Type B pancreatic cell (in vitro differentiated cells): ENCODE data around the gene FFAR1. TPM values are rescaled to one million over a fixed set of nuclear protein-coding genes. Genes with fewer than 3 reads are reported as not detected.

Experiments
- DNase-seq: peaks from one replicate; pipeline ENCODE4 v3.0.0; 2021; ENCODE audit warnings: mixed read lengths; ENCODE audit not compliant: unreplicated experiment; ENCODE audit errors: extremely low spot score
- H3K27ac Mint-ChIP-seq: 2 replicates; pipeline ENCODE4 v1.8.0; 2021; ENCODE audit warnings: mild to moderate bottlenecking, mixed read lengths
- H3K27me3 Mint-ChIP-seq: 2 replicates; pipeline ENCODE4 v1.8.0; 2021; ENCODE audit warnings: mixed read lengths
- H3K36me3 Mint-ChIP-seq: 2 replicates; pipeline ENCODE4 v1.8.0; 2021; ENCODE audit warnings: mixed read lengths
- H3K4me1 Mint-ChIP-seq: one replicate; pipeline ENCODE4 v1.8.0; 2021; ENCODE audit warnings: mixed read lengths; ENCODE audit not compliant: unreplicated experiment
- H3K4me3 Mint-ChIP-seq: 2 replicates; pipeline ENCODE4 v1.8.0; 2021; ENCODE audit warnings: mild to moderate bottlenecking, mixed read lengths
- H3K9me3 Mint-ChIP-seq: 2 replicates; pipeline ENCODE4 v1.8.0; 2021; ENCODE audit warnings: mixed read lengths
- CTCF ChIP-seq: fragments of 200-600 bp; sonication (generic); conservative IDR thresholded peaks from 2 replicates; pipeline ENCODE4 v1.5.0; 2021; ENCODE audit warnings: antibody characterized with exemption, mild to moderate bottlenecking
- total RNA-seq: library from RNA; stranded (reverse); gene quantifications from 2 replicates; pipeline ENCODE4 v1.2.1, GENCODE V29; 2021; ENCODE audit warnings: low replicate concordance

The FFAR1 gene
- total RNA-seq, 1 donor from 2014 or later: 2.1 TPM

GRCh38 chr19:35349614-35350521 is 2.2 kb downstream of the FFAR1 start:
- TF ChIP-seq CTCF: no peak
- no peaks in the 10 kb centered on the region for H3K9me3 Mint-ChIP-seq
- peak; percentile 66 for DNase-seq
- peak overlapping the region; percentile 61 for H3K27ac Mint-ChIP-seq
- peaks cover 18% of the 10 kb centered on the region for H3K27me3 Mint-ChIP-seq
- no peaks in the 10 kb centered on the region for H3K36me3 Mint-ChIP-seq
- no peak overlapping the region for H3K4me3 Mint-ChIP-seq
- H3K4me1 Mint-ChIP-seq: peaks cover 14% of the 10 kb centered on the region

GRCh38 chr19:35350591-35350990 is 2.9 kb downstream of the FFAR1 start:
- H3K27me3 Mint-ChIP-seq: peaks cover 18% of the 10 kb centered on the region
- DNase-seq: peak; percentile 52
- no peak for TF ChIP-seq CTCF
- no peaks in the 10 kb centered on the region for H3K9me3 Mint-ChIP-seq
- no peak overlapping the region for H3K27ac Mint-ChIP-seq
- no peaks in the 10 kb centered on the region for H3K36me3 Mint-ChIP-seq
- H3K4me3 Mint-ChIP-seq: no peak overlapping the region
- peaks cover 14% of the 10 kb centered on the region for H3K4me1 Mint-ChIP-seq

GRCh38 chr19:35351411-35352176 is 3.9 kb downstream of the FFAR1 start:
- no peaks in the 10 kb centered on the region for H3K9me3 Mint-ChIP-seq
- peak; percentile 69 for DNase-seq
- TF ChIP-seq CTCF: no peak
- no peak overlapping the region for H3K27ac Mint-ChIP-seq
- peaks cover 18% of the 10 kb centered on the region for H3K27me3 Mint-ChIP-seq
- H3K4me1 Mint-ChIP-seq: peaks cover 14% of the 10 kb centered on the region
- no peaks in the 10 kb centered on the region for H3K36me3 Mint-ChIP-seq
- no peak overlapping the region for H3K4me3 Mint-ChIP-seq

- Mint-ChIP-seq H3K9me3 (no peaks in the 10 kb centered on the region), H3K36me3 (no peaks in the 10 kb centered on the region), H3K27ac (no peak overlapping the region), H3K27me3 (peaks cover 14% of the 10 kb centered on the region), H3K4me3 (no peak overlapping the region), H3K4me1 (peaks cover 12% of the 10 kb centered on the region)
- TF ChIP-seq CTCF: no peak
- peak; percentile 54 for DNase-seq
Observed at GRCh38 chr19:35352177-35352447, 4.4 kb downstream of the FFAR1 start.

- DNase-seq: peak; percentile 71
- no peaks in the 10 kb centered on the region for H3K36me3 Mint-ChIP-seq
- H3K27ac Mint-ChIP-seq: peak overlapping the region; percentile 82
- H3K4me1 Mint-ChIP-seq: peaks cover 10% of the 10 kb centered on the region
- H3K27me3 Mint-ChIP-seq: peaks cover 8% of the 10 kb centered on the region
- H3K4me3 Mint-ChIP-seq: peak overlapping the region; percentile 67
- peak; percentile 85 for TF ChIP-seq CTCF
- H3K9me3 Mint-ChIP-seq: no peaks in the 10 kb centered on the region
Observed at GRCh38 chr19:35352448-35353304, 5.0 kb downstream of the FFAR1 start.
